GM12878 (cell line): ENCODE measurements around the gene DTNBP1. TPM values are rescaled to one million over a fixed set of nuclear protein-coding genes. Genes with fewer than 3 reads are reported as not detected.

Experiments used
- ATAC-seq: fragments of 200-7000 bp; cut with Tn5 transposase; 3 replicates; pipeline ENCODE4 v1.9.1; 2020; ENCODE audit warnings: mild to moderate bottlenecking, moderate library complexity
- BruUV-seq: library from RNA; stranded (reverse); fragments of 400-500 nt; replicated peaks from 2 replicates; lab custom pipeline; 2021; lab: Mats Ljungman, UMichigan
- CTCF ChIA-PET: fragments of 300-600 bp; sonication (Branson Sonifier 250); formaldehyde crosslinking; extraction: SDS; loops from one replicate; lab custom pipeline; 2021; ENCODE audit warnings: inconsistent platforms; lab: Yijun Ruan, JAX
- POLR2A ChIA-PET: fragments of 350-600 bp; formaldehyde crosslinking; extraction: SDS; loops from one replicate; lab custom pipeline; 2021; ENCODE audit warnings: inconsistent platforms; lab: Charles Lee
- RAD21 ChIA-PET: fragments of 300-600 bp; sonication (Branson Sonifier 250); formaldehyde crosslinking; loops from one replicate; lab custom pipeline; 2023; ENCODE audit warnings: antibody characterized with exemption; ENCODE audit not compliant: unreplicated experiment; lab: Charles Lee
- SMC1A ChIA-PET: fragments of 300-600 bp; sonication (Branson Sonifier 250); formaldehyde crosslinking; loops from one replicate; lab custom pipeline; 2023; ENCODE audit not compliant: unreplicated experiment, uncharacterized antibody; lab: Charles Lee
- DNase-seq: peaks from one replicate; pipeline ENCODE4 v3.0.0-alpha.2; 2011; ENCODE audit warnings: low read depth, low spot score
- FAIRE-seq: peaks from 3 replicates; lab custom pipeline; 2011; peaks lifted over from hg19 to GRCh38; lab: Jason Lieb, UNC
- H2AFZ ChIP-seq: 2 replicates; pipeline ENCODE4 v1.6.0; 2011; ENCODE audit warnings: low read depth, low read length, control low read depth; ENCODE audit not compliant: control insufficient read depth
- H3K27ac ChIP-seq: 2 replicates; pipeline ENCODE4 v1.5.1; 2011; ENCODE audit warnings: control low read depth; ENCODE audit not compliant: control insufficient read depth, insufficient read depth
- H3K27me3 ChIP-seq, 2 experiments: replicated peaks in 1 of 2; 2 replicates each; pipeline versions ENCODE4 v1.6.0 to v1.6.1; 2011; ENCODE audit warnings: low read length in 1 of 2; ENCODE audit not compliant: control insufficient read depth in 2 of 2, insufficient read depth in 2 of 2
- H3K36me3 ChIP-seq, 2 experiments: 2 replicates each; pipeline ENCODE4 v1.5.1; 2011; ENCODE audit warnings: low read length in 1 of 2; ENCODE audit not compliant: control insufficient read depth in 2 of 2, insufficient read depth in 2 of 2
- H3K4me1 ChIP-seq: 2 replicates; pipeline ENCODE4 v1.6.1; 2011; ENCODE audit warnings: mild to moderate bottlenecking, low read length, moderate library complexity, mixed read lengths; ENCODE audit not compliant: control insufficient read depth, insufficient read depth
- H3K4me2 ChIP-seq: 2 replicates; pipeline ENCODE4 v1.6.0; 2011; ENCODE audit warnings: control low read depth; ENCODE audit not compliant: control insufficient read depth, insufficient read depth
- H3K4me3 ChIP-seq: fragments of 200-600 bp; sonication (generic); 2 replicates; pipeline ENCODE4 v1.5.1; 2016
- H3K79me2 ChIP-seq: 2 replicates; pipeline ENCODE4 v1.6.0; 2011; ENCODE audit warnings: low read length; ENCODE audit not compliant: control insufficient read depth, insufficient read depth
- H3K9ac ChIP-seq: 2 replicates; pipeline ENCODE4 v1.8.0; 2011; ENCODE audit warnings: low read length, control low read depth, mixed read lengths; ENCODE audit not compliant: control insufficient read depth, insufficient read depth
- H3K9me3 ChIP-seq: replicated peaks from 3 replicates; pipeline ENCODE4 v1.5.1; 2011; ENCODE audit warnings: mild to moderate bottlenecking, low read length; ENCODE audit not compliant: control insufficient read depth, insufficient read depth
- H4K20me1 ChIP-seq: 2 replicates; pipeline ENCODE4 v1.6.0; 2011; ENCODE audit not compliant: control insufficient read depth, insufficient read depth
- ATF2 ChIP-seq: IDR thresholded peaks from 2 replicates; pipeline ENCODE4 v1.6.1; 2012; ENCODE audit warnings: low read length, inconsistent platforms
- EGR1 ChIP-seq, 2 experiments: IDR thresholded peaks; 1 replicate in 1 of 2; 2 replicates in 1 of 2; pipeline ENCODE4 v1.6.1; 2011 to 2012; ENCODE audit warnings: low read depth in 2 of 2, low read length in 2 of 2, borderline replicate concordance in 1 of 2, mild to moderate bottlenecking in 1 of 2, moderate library complexity in 1 of 2
- IKZF1 ChIP-seq: fragments of 450-650 bp; conservative IDR thresholded peaks from 2 replicates; pipeline ENCODE4 v1.6.1; 2017; ENCODE audit warnings: antibody characterized with exemption, mild to moderate bottlenecking
- IKZF2 ChIP-seq, 2 experiments: fragments of 450-650 bp; IDR thresholded peaks; 2 replicates each; pipeline ENCODE4 v1.6.1; 2017; ENCODE audit warnings: mild to moderate bottlenecking in 2 of 2, moderate library complexity in 2 of 2
- JUND ChIP-seq: IDR thresholded peaks from 2 replicates; pipeline ENCODE4 v1.6.1; 2012; ENCODE audit warnings: low read depth, mild to moderate bottlenecking, low read length, improper control_type of control experiment, moderate library complexity
- RB1 ChIP-seq: fragments of 450-650 bp; formaldehyde crosslinking; IDR thresholded peaks from 2 replicates; pipeline ENCODE4 v1.6.1; 2017; ENCODE audit warnings: mild to moderate bottlenecking, borderline replicate concordance
- SP1 ChIP-seq: IDR thresholded peaks from one replicate; pipeline ENCODE4 v1.6.1; 2011; ENCODE audit warnings: low read depth, low read length
- TCF12 ChIP-seq: IDR thresholded peaks from 2 replicates; pipeline ENCODE4 v1.6.1; 2011; ENCODE audit warnings: low read depth, mild to moderate bottlenecking, low read length
- ZNF274 ChIP-seq: IDR thresholded peaks from one replicate; pipeline ENCODE4 v1.8.0; 2011; ENCODE audit not compliant: insufficient read length, insufficient read depth
- ZNF592 ChIP-seq: fragments of 450-650 bp; IDR thresholded peaks from 2 replicates; pipeline ENCODE4 v1.6.1; 2017; ENCODE audit warnings: mild to moderate bottlenecking, moderate library complexity
- WGBS: methylation state at CpG from one replicate; pipeline ENCODE4 v1.1.6; 2016; ENCODE audit warnings: low lambda C conversion rate; ENCODE audit not compliant: insufficient replicate concordance, insufficient coverage; ENCODE audit errors: missing lambda C conversion rate; 5-methylcytosine and 5-hydroxymethylcytosine counted together
- in situ Hi-C: fragments of 300-500 bp; cut with MboI; formaldehyde crosslinking; loops from 9 replicates; pipeline ENCODE4 v1.14.3; 2018; ENCODE audit warnings: mixed read lengths
- intact Hi-C: fragments of 100-400 bp; cut with micrococcal nuclease; formaldehyde crosslinking; loops from one replicate; pipeline ENCODE4 v1.14.2; 2022; ENCODE audit not compliant: unreplicated experiment
- polyA plus RNA-seq, 11 experiments: library from polyadenylated mRNA; depleted of rRNA in 4 of 11; unstranded in 6 of 11; stranded (reverse) in 5 of 11; fragments of >200 nt; fragmentation: Nextera tagmentation in 4 of 11; fragmentation: Illumina TruSeq in 1 of 11; extraction: Ambion mirVana in 4 of 11; extraction: Trizol in 1 of 11; gene quantifications; 1 replicate in 1 of 11; 2 replicates in 10 of 11; pipeline versions ENCODE4 v1.2.1 to v1.2.3, GENCODE V29; 2011 to 2016; ENCODE audit warnings: inconsistent platforms in 2 of 11, missing spikeins in 2 of 11, low read depth in 1 of 11
- total RNA-seq, 4 experiments: library from RNA; depleted of rRNA in 3 of 4; stranded (reverse); fragments of >200 nt in 3 of 4; fragmentation: Illumina TruSeq in 1 of 4; extraction: Trizol in 1 of 4; gene quantifications; 2 replicates each; pipeline versions ENCODE4 v1.2.1 to v1.2.3, GENCODE V29; 2013 to 2021
- TF ChIP-seq, protein P1 (sequence below): IDR thresholded peaks from 2 replicates; pipeline ENCODE4 v1.6.1; 2011; ENCODE audit warnings: low read depth, mild to moderate bottlenecking, low read length, moderate library complexity, borderline replicate concordance; ENCODE audit errors: extremely low read depth
- TF ChIP-seq, protein P2 (sequence below): fragments of 450-650 bp; formaldehyde crosslinking; IDR thresholded peaks from 2 replicates; pipeline ENCODE4 v1.4.0; 2020; ENCODE audit warnings: mild to moderate bottlenecking, moderate library complexity

Gene DTNBP1
- total and polyA plus RNA-seq, 10 of the 15 experiments (the other 5 are each of a cell fraction or from before 2014, with no cell fraction given), result 7.1 to 40.3 (median 20.1) TPM

DNA sequence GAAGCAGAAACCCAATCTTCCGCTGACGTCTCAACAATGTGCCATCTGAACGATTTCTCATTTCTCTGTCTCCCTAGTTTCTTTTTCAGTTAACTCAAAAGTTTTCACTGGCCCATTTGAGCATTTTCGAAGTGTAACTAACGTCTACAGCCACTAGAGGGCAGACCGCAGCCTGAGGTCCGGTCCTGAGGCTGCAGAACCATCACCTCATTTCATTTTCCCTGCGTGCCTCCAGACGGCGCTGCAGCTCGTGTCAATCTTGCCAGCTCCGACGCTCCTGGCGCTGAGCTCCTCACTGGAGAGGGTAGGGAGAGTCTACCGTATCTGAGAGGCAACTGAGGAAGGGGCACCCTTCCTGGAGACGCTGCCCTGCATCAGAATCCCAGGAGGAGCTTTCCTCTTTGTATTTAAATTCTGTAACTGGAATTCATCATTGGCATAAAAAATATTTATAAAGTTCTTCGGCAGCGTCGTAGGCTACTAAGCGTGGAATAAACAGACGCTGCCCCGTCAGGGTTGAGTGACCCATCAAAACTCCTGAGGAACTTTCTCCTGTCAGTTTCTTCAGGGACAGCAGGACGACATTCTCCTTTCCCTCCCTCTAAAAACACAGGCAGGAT lies 28.5 kb upstream of the DTNBP1 start:
- no TSS peak for BruUV-seq
- Histone ChIP-seq H3K36me3 (no peaks in the 10 kb centered on the region), H3K4me3 (no peak overlapping the region), H3K27ac (no peak overlapping the region), H3K4me2 (peak overlapping the region; percentile 46), H4K20me1 (no peaks in the 10 kb centered on the region), H3K27me3 (no peaks in the 10 kb centered on the region), H3K9ac (no peak overlapping the region), H3K4me1 (no peaks in the 10 kb centered on the region; the same call in 1 of the 2 replicates), H2AFZ (peak overlapping the region; percentile 63), H3K9me3 (no peaks in the 10 kb centered on the region), H3K79me2 (no peaks in the 10 kb centered on the region)
- in situ Hi-C loops (loop anchor here (5.0 kb wide), 2 partner anchors 436 to 491 kb away; partner anchors contain the start of gene MYLIP), intact Hi-C loops (loop anchor here (1.0 to 5.0 kb wide), 6 partner anchors 186 to 515 kb away; no protein-coding TSS in a partner anchor)
- ATAC-seq (peak; percentile 98), DNase-seq (peak; percentile 74), FAIRE-seq (peak; percentile 89)
- ChIA-PET POLR2A (interaction anchor here (1.0 to 2.5 kb wide), 7 partner anchors 210 to 514 kb away, joined by 3 to 17 read pairs (median 5); partner anchors contain the start of gene MYLIP), CTCF (interaction anchor here (0.6 to 9.0 kb wide), 46 partner anchors 8 to 523 kb away, joined by 3 to 131 read pairs (median 4); partner anchors contain the start of gene MYLIP), SMC1A (interaction anchor here (0.5 to 8.0 kb wide), 52 partner anchors 8 to 517 kb away, joined by 3 to 87 read pairs (median 5); partner anchors contain the start of gene MYLIP), RAD21 (interaction anchor here (0.5 to 7.9 kb wide), 51 partner anchors 9 to 585 kb away, joined by 3 to 129 read pairs (median 5); partner anchors contain the start of gene MYLIP)
- WGBS, result 5% methylated on average over 23 of the region's 23 CpGs
- peak; percentile 81; the same call in 1 of the 2 replicates for TF ChIP-seq RB1
- peak; percentile 59 to 74 for TF ChIP-seq IKZF2 (IDR thresholded peaks at IDR 0.05)
- TF ChIP-seq ZNF592, result peak; percentile 92
- no peak; the same call in 1 of the 2 replicates for TF ChIP-seq ATF2
- TF ChIP-seq TCF12, result peak; percentile 32; the same call in 1 of the 2 replicates
- no peak for TF ChIP-seq JUND
- TF ChIP-seq, protein P1, sequence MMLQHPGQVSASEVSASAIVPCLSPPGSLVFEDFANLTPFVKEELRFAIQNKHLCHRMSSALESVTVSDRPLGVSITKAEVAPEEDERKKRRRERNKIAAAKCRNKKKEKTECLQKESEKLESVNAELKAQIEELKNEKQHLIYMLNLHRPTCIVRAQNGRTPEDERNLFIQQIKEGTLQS, result peak; percentile 59; the same call in 1 of the 2 replicates
- peak; percentile 76 for TF ChIP-seq IKZF1
- peak; percentile 55 for TF ChIP-seq SP1
- TF ChIP-seq, protein P2, sequence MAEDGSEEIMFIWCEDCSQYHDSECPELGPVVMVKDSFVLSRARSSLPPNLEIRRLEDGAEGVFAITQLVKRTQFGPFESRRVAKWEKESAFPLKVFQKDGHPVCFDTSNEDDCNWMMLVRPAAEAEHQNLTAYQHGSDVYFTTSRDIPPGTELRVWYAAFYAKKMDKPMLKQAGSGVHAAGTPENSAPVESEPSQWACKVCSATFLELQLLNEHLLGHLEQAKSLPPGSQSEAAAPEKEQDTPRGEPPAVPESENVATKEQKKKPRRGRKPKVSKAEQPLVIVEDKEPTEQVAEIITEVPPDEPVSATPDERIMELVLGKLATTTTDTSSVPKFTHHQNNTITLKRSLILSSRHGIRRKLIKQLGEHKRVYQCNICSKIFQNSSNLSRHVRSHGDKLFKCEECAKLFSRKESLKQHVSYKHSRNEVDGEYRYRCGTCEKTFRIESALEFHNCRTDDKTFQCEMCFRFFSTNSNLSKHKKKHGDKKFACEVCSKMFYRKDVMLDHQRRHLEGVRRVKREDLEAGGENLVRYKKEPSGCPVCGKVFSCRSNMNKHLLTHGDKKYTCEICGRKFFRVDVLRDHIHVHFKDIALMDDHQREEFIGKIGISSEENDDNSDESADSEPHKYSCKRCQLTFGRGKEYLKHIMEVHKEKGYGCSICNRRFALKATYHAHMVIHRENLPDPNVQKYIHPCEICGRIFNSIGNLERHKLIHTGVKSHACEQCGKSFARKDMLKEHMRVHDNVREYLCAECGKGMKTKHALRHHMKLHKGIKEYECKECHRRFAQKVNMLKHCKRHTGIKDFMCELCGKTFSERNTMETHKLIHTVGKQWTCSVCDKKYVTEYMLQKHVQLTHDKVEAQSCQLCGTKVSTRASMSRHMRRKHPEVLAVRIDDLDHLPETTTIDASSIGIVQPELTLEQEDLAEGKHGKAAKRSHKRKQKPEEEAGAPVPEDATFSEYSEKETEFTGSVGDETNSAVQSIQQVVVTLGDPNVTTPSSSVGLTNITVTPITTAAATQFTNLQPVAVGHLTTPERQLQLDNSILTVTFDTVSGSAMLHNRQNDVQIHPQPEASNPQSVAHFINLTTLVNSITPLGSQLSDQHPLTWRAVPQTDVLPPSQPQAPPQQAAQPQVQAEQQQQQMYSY (CRISPR knock-in tag), result no peak
- no peak for TF ChIP-seq ZNF274
- TF ChIP-seq EGR1 (IDR thresholded peaks at IDR 0.05; ENCODE audit: borderline replicate concordance in 1 of 2, low read depth in 2 of 2, low read length in 2 of 2), result no peak
